Measurements from ENCODE around the gene PRAC1. TPM values are rescaled to one million over a fixed set of nuclear protein-coding genes. Genes with fewer than 3 reads are reported as not detected.

Gene PRAC1
- total and polyA plus RNA-seq, 10 of the 15 experiments (the other 5 are each of a cell fraction or from before 2014, with no cell fraction given), result not detected

DNA sequence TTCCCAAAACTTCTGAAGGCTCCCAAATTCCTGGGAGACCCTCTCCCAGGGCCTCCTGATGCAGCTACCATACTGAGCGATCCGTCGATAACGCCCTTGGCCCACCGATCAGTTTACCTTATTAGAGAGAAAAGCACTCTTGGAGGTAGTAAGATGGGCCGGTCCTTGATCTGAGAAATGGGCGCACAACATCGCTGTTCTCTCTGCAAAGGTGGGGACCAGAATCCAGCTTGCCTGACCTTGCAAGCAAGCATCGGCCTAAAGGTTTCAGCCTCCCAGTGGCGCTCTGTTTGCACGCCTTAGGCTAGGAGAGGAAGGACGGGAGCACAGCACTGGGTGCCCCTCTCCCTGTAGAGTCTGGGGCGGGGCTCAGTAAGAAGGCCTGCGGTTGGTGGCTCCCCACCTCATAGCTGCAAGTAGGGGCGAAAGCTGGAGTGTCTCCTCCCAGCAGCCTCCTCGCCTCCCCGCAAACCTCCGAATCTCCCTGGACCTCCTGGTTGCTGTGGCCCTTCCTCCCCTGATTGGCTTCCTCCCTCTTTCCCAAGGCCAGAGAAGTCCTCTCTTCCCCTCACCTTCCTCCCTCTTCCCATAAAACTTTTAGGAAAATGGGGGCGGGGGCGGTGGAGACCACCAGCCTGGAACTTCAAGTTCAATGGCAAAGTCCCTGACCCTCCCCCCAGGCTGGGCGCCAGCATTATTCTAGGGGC lies at the start of gene PRAC1 (continued):
- TF ChIP-seq POLR2A (IDR thresholded peaks at IDR 0.05; ENCODE audit: low read depth, low read length), result no peak
- TF ChIP-seq CBX5 (IDR thresholded peaks at IDR 0.05; ENCODE audit: low read depth), result no peak
- no peak for TF ChIP-seq SMC3 (IDR thresholded peaks at IDR 0.05; ENCODE audit: borderline replicate concordance, low read length)
- TF ChIP-seq YY1 (IDR thresholded peaks at IDR 0.05; ENCODE audit: low read depth, low read length), result no peak
- TF ChIP-seq SIX5 (IDR thresholded peaks at IDR 0.05; ENCODE audit: low read depth, low read length, severe bottlenecking), result no peak
- no peak for TF ChIP-seq NR2C2 (IDR thresholded peaks at IDR 0.05; ENCODE audit: borderline replicate concordance, control insufficient read depth, insufficient read length, low read depth)

DNA sequence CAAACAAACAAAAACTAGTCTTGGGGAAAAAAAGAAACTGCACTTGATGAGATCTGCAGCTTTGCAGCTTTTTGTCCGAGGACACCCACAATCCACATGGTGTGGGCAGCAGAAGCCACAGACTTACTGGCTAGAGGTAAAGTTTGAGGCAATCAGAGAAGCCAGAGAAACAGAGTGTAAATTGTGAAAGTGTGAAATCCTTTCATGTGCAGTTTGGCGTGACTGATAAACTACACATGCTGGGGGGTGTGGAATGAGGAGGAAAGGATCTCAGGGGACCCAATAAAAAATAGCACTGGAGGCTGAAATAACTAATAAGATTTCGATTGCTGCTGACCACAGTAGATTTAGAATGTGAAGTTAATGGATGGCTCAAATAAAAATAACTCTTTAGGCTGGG lies 48.6 kb upstream of the PRAC1 start:
- Histone ChIP-seq H3K4me3 (no peak overlapping the region), H4K20me1 (ENCODE audit: control insufficient read depth, insufficient read depth) (no peaks in the 10 kb centered on the region), H3K4me2 (ENCODE audit: control insufficient read depth, insufficient read depth) (no peak overlapping the region), H3K4me1 (ENCODE audit: control insufficient read depth, insufficient read depth, low read length) (peaks cover 5% of the 10 kb centered on the region), H3K9ac (ENCODE audit: control insufficient read depth, insufficient read depth, low read length) (no peak overlapping the region), H3K9me3 (replicated peaks; ENCODE audit: control insufficient read depth, insufficient read depth, low read length) (no peaks in the 10 kb centered on the region), H3K36me3 (ENCODE audit: control insufficient read depth in 2 of 2, insufficient read depth in 2 of 2, low read length in 1 of 2) (no peaks in the 10 kb centered on the region), H3K27me3 (replicated peaks in 1 of 2; ENCODE audit: control insufficient read depth in 2 of 2, insufficient read depth in 2 of 2, low read length in 1 of 2) (peaks cover 0 to 1% of the 10 kb centered on the region in 2 experiments; a peak in 1 of 4 replicates), H3K27ac (ENCODE audit: control insufficient read depth, insufficient read depth) (no peak overlapping the region), H3K79me2 (ENCODE audit: control insufficient read depth, insufficient read depth, low read length) (no peaks in the 10 kb centered on the region), H2AFZ (ENCODE audit: control insufficient read depth, low read depth, low read length) (no peak overlapping the region)
- intact Hi-C loops (cut with micrococcal nuclease; ENCODE audit: unreplicated experiment) (no loop called here), in situ Hi-C loops (cut with MboI) (no loop called here)
- RAD21 ChIA-PET (ENCODE audit: unreplicated experiment), result no interaction called here
- TF ChIP-seq PAX5 (IDR thresholded peaks at IDR 0.05; ENCODE audit: borderline replicate concordance, low read depth, low read length) (0 out of 2 replicates have a peak, but pooled peaks have one; percentile 40), ZNF687 (IDR thresholded peaks at IDR 0.05) (no peak), SMAD5 (IDR thresholded peaks at IDR 0.05; ENCODE audit: low read depth) (no peak), RUNX3 (IDR thresholded peaks at IDR 0.05; ENCODE audit: low read length) (peak; percentile 68)
- FAIRE-seq, result peak; percentile 62
- CTCF ChIA-PET, result interaction anchor here (0.7 to 1.0 kb wide), 2 partner anchors 40 to 47 kb away, joined by 3 read pairs; no protein-coding TSS in a partner anchor
- BruUV-seq (replicated peaks), result no TSS peak
- SMC1A ChIA-PET (ENCODE audit: uncharacterized antibody, unreplicated experiment), result no interaction called here
- POLR2A ChIA-PET, result no interaction called here
- DNase-seq (ENCODE audit: low read depth, low spot score), result peak; percentile 21
- ATAC-seq, result peak; percentile 44; the same call in 1 of the 3 replicates
- WGBS (ENCODE audit: insufficient coverage, insufficient replicate concordance, low lambda C conversion rate, missing lambda C conversion rate), result 2% methylated on average over 3 of the region's 3 CpGs

Data from GM12878 (cell line).